Fibroblast of skin of right biceps (primary cell): ENCODE data around the gene SLC38A10.
"Not testable (repeated sequence)": the region's sequence is repeated elsewhere in the genome, so short reads cannot be mapped to it uniquely, and the experiment has no call there.

Source experiments
- DNase-seq: peaks from one replicate; pipeline ENCODE4 v3.0.0-alpha.2; 2013

Gene SLC38A10

DNA sequence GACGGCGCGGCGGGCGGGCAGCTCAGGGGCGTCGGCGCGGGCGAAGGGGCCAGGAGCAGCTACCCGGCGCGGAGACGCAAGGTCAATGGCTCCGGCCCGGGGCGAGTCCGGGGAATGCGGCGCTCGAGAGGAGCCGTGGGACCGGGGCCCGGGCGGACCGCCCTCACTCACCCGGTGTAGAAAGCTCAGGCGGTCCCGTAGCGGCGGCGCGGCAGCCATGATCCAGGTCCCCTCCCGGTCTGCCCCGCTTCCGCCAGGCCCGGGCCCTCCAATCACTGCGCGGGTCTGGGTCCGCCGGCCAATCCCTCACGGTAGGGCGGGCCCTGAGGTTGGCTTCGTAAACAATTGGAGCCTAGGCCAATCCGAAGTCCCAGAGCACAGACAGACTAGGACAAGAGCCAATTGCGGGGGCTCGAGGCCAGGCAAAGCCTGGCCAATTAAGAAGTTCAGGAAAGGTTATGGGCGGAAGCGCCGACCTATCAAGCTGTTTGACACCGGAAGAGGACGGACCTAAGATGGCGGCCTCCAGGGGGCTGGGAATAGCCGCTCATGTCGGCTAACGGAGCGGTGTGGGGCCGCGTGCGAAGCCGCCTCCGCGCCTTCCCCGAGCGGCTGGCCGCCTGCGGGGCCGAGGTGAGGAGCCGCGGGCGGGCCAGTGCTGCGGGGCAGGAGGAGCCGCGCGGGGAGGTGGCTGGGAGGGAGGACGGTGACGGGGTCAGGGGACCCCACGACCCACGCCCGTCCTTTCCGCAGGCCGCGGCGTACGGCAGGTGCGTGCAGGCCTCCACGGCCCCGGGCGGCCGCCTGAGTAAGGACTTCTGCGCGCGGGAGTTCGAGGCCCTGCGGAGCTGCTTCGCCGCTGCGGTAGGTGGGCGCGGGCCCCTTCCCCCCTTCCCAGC, 56.0 kb downstream of the SLC38A10 start, which contains the start of the genes NDUFAF8 and TEPSIN:
NDUFAF8 (plus strand) TSS at position 504 of the 899 bp plus-strand sequence; CDS start at position 550, 46 bp downstream.
TEPSIN (minus strand) TSS at position 241 of the 899 bp plus-strand sequence; CDS start at position 219, 22 bp downstream.
- DNase-seq = peak; percentile 100

DNA sequence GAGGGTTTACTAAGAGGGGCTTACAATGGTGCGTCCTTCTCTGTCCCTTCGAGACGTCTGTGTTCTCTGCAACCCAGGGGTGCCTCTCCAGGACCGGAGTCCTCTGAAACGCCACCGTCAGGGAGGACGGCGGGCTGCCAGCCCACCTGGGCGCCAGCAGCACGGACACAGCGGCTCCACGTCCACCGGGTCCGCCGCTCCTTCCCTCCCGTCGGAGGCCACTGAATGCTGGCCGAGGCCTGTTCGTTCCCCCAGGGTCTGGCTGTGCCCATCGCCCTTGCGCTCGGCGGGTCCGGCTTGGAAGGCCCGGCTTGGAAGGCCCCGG, 56.7 kb downstream of the SLC38A10 start:
- DNase-seq = no peak

- DNase-seq = no peak
Measured at GRCh38 chr17:81237591-81238489, 57.3 kb downstream of the SLC38A10 start.

GRCh38 chr17:81236784-81237183, 58.3 kb downstream of the SLC38A10 start:
- no peak for DNase-seq

GRCh38 chr17:81235822-81236740, 59.0 kb downstream of the SLC38A10 start:
- no peak for DNase-seq

GRCh38 chr17:81234940-81235821, 59.9 kb downstream of the SLC38A10 start:
- no peak for DNase-seq

- no peak for DNase-seq
Measured at GRCh38 chr17:81234506-81234855, 60.6 kb downstream of the SLC38A10 start.

DNA sequence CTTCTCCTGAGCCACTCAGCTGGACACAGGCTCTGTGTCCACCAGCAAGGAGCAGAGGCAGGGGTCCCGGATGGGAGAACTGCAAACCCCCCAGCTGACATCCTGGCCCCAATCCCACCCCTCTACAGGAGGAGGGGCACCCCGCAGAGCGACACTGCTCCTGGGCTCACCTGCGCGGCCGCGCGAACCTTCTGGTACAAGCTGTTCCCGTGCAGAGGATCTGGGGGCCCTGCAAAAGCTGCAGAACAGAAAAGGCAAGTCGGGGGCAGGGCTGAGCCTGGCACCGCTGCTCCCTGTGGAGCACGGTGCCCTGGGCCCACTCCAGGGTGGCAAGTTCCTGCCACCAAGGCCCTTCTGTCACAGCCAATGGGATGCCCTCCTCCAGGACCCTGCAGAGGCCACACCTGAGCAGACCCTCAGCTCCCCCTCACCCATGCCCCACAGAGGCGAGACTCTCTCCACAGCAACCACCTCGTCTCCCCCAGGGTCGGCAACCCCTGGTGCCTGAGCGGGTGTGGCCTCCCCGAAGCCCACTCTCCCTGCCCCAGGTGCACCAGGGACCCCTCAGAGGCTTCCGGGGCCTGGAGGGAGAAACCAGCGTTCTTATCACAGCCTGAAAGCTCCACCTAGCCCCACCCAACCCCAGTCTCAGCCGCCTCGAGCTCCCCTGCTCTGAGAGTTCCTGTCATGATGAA, 61.1 kb downstream of the SLC38A10 start:
- DNase-seq = no peak

DNA sequence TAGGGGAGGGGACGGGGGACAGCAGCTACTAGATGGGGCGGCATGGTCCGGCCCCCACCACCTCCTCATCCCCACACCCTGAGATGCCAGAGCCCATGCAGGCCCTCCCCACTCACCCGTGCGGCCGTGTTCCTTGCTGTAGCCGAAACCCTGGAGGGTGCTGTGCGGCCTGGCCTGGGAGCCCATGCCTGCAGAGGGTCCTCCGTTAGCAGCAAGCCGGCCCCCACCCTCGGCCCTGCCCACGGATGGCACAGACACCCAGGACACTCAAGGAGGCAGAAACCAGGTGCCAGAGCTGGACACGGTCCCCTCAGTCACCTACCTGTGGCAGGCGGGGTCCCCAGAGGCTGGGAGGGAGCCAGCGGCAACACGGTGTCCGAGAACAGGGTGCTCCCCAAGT, 61.8 kb downstream of the SLC38A10 start:
- no peak for DNase-seq

GRCh38 chr17:81232616-81233241, 62.4 kb downstream of the SLC38A10 start:
- DNase-seq = no peak

DNA sequence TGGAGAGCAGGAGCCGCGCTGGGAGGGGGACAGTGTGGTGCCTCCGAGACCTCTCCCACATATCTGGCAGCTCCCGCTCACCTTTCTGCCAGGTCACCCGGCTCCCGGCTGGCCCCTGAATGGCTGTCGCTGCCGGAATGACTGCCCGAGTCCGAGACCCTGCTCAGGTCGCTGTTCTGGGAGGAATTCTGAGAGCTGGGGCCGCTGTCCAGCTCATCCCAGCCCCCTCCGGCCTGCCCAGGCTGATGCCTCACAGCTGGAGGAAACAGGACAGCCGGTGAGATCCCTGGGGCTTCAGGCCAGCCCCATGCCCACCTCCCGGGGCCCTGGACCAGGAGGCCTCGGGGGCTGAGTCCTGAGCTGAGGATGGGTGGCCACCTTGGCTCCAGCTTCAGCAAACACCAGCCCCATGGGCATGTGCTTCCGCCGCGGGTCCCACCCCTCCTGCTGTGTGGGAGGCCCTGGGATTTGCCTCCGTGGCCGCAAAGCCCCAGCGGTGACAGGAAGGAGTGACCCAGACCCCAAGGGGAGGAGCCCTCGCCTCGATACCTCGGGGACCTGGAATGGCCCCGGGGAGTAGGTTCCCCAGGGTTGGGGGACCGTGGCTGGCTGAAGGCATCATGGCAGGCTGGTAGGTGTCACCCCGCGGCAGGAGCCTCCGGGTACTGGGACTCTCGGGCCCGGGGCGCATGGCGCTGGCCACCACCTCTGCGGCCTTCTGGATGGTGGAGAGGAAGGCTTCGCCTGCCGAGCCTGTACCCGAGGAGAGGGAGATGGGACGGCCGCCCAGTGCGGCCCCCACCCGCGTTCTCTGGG, 63.1 kb downstream of the SLC38A10 start:
- no peak for DNase-seq

- no peak for DNase-seq
Measured at GRCh38 chr17:81231121-81231645, 63.9 kb downstream of the SLC38A10 start.

DNA sequence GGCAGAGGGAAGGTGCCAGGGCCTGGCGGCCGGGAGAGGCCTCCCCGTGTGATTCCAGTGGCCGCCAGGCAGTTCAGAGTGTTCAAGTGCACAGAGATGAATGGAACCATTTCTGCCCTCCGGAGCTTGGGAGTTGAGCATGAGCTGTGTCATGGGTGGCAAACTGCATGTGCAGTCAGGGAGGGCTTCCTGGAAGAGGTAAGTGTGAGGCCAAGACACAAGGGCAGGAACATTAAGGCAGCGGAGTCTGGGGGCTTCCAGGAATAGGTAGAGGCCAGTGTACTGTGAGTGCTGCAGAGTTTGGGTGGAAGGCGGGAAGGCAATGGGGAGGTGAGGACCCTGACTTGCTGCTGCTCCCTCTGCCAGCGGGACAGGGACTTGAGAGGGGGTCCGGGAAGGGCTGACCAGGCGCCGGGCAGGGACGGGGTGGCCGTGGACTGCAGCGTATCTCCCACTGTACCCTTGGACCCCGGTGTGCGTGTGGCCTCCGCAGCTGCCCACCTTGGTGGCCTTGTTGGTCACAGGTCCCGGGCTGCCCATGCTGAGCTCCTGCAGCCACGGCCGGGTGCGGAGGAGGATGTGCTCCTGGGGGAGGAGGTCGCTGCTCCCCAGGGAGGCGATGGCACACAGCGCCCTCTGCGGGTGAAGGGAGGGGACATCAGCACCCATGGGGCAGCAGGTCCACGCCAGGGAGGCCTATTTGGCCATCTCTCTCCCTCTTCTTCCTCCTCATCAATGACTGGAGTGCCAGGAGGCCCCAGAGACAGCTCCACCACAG, 64.9 kb downstream of the SLC38A10 start:
- DNase-seq = no peak

GRCh38 chr17:81229666-81229920, 65.5 kb downstream of the SLC38A10 start:
- no peak for DNase-seq

DNA sequence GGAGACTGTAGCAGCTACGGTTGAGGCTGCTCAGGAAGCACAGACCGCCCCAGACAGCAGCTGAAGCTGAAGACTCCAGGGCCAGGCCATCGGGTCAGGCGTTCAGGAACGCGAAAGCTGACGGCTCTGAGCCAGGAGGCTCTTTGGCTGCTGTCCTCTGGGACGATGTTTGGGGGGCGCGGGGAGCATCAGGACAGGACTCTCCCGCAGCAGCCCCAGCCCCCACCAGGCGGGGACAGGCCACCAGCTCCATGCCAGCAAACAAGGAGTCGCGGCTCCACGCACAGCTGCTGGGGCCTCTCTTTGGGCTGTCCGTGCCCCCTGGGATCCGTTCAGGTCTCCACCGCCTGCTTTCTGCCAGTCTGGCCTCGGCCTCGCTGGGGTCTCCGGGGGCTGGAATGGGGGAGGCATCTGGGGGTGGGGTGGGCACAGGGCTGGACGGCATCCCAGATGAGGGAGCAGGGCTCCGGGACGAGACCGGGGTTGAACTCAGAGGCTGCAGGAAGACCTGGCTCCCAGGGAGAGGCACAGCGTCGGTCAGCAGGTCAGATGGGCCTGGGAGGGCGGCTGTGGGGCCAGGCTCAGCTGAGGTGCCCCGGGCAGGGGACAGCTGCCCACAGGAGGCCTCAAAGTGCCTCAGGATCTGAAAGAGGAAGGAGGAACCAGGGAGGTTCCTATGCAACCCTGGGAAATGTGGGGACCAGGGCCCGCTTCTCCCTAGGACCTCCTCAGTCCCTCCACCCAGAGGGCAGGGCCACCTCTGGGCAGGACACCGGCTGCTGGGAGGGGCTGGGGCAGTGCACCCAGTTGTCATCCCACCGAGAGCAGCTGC, 66.1 kb downstream of the SLC38A10 start:
- DNase-seq = no peak

GRCh38 chr17:81228420-81228819, 66.7 kb downstream of the SLC38A10 start:
- no peak for DNase-seq

- DNase-seq = not testable (repeated sequence)
Measured at GRCh38 chr17:81227630-81228029, 67.5 kb downstream of the SLC38A10 start.

- no peak for DNase-seq
Measured at GRCh38 chr17:81223762-81224130, 71.4 kb downstream of the SLC38A10 start.
